B cell (primary cell): Measurements from ENCODE around the gene CALM3. TPM values are rescaled to one million over a fixed set of nuclear protein-coding genes. Genes with fewer than 3 reads are reported as not detected.

Experiments used
- ATAC-seq: fragments of 200-7000 bp; cut with Tn5 transposase; one replicate; pipeline ENCODE4 v1.10.0; 2021; ENCODE audit warnings: low read depth, mild to moderate bottlenecking, moderate number of reproducible peaks, moderate library complexity
- CTCF ChIA-PET: fragments of 350-600 bp; sonication (Branson Sonifier 250); formaldehyde crosslinking; loops from one replicate; lab custom pipeline; 2021; ENCODE audit warnings: antibody characterized with exemption, inconsistent platforms; lab: Charles Lee
- POLR2A ChIA-PET: fragments of 350-600 bp; sonication (Branson Sonifier 250); formaldehyde crosslinking; loops from one replicate; lab custom pipeline; 2021; ENCODE audit warnings: antibody characterized with exemption; lab: Charles Lee
- DNase-seq: peaks from one replicate; pipeline ENCODE4 v3.0.0; 2013
- H2AFZ ChIP-seq: 2 replicates; pipeline ENCODE4 v1.6.1; 2012; ENCODE audit warnings: mild to moderate bottlenecking, low read depth, low read length; ENCODE audit not compliant: insufficient read depth, poor library complexity, severe bottlenecking
- H3K27ac ChIP-seq, 2 donors: 1 replicate in 1 of 2; 2 replicates in 1 of 2; pipeline ENCODE4 v1.5.1; 2012 to 2013; ENCODE audit warnings: low read length in 2 of 2, mild to moderate bottlenecking in 2 of 2, moderate library complexity in 1 of 2
- H3K27me3 ChIP-seq, 4 experiments: fragments of 200-600 bp in 1 of 4; sonication (generic) in 1 of 4; replicated peaks in 1 of 4; 1 replicate in 2 of 4; 2 replicates in 2 of 4; pipeline versions ENCODE4 v1.6.1 to v1.7.0; 2013 to 2016; ENCODE audit warnings: low read length in 3 of 4, mild to moderate bottlenecking in 2 of 4, mixed read lengths in 1 of 4, moderate library complexity in 1 of 4; ENCODE audit not compliant: insufficient read depth in 4 of 4, control insufficient read depth in 3 of 4; ENCODE audit errors: control extremely low read depth in 1 of 4
- H3K36me3 ChIP-seq, 2 experiments: replicated peaks in 1 of 2; 1 replicate in 1 of 2; 2 replicates in 1 of 2; pipeline versions ENCODE4 v1.6.1 to v1.7.1; 2013; ENCODE audit warnings: low read length in 1 of 2; ENCODE audit not compliant: insufficient read depth in 2 of 2, control insufficient read depth in 1 of 2; ENCODE audit errors: control extremely low read depth in 1 of 2, extremely low read depth in 1 of 2
- H3K4me1 ChIP-seq, 2 donors: fragments of 200-600 bp in 1 of 2; sonication (generic) in 1 of 2; 1 replicate in 1 of 2; 2 replicates in 1 of 2; pipeline versions ENCODE4 v1.5.1 to v1.6.1; 2013 to 2017; ENCODE audit warnings: low read length in 2 of 2; ENCODE audit not compliant: control insufficient read depth in 2 of 2, insufficient read depth in 2 of 2
- H3K4me2 ChIP-seq: replicated peaks from 2 replicates; pipeline ENCODE3; 2012; ENCODE audit warnings: mild to moderate bottlenecking, low read depth, low read length; ENCODE audit not compliant: poor library complexity, severe bottlenecking
- H3K4me3 ChIP-seq, 5 experiments: fragments of 200-600 bp in 1 of 5; sonication (generic) in 1 of 5; 1 replicate in 3 of 5; 2 replicates in 2 of 5; pipeline versions ENCODE4 v1.5.1 to v1.7.0; 2011 to 2016; ENCODE audit warnings: low read length in 4 of 5, mild to moderate bottlenecking in 4 of 5, low read depth in 2 of 5, control low read depth in 1 of 5, moderate library complexity in 1 of 5; ENCODE audit not compliant: insufficient read depth in 1 of 5; ENCODE audit errors: control extremely low read depth in 1 of 5, extremely low read depth in 1 of 5
- H3K79me2 ChIP-seq: fragments of 200-600 bp; sonication (generic); one replicate; pipeline ENCODE4 v1.6.0; 2016; ENCODE audit warnings: low read length; ENCODE audit not compliant: control insufficient read depth, insufficient read depth
- H3K9ac ChIP-seq: fragments of 200-600 bp; sonication (generic); 2 replicates; pipeline ENCODE4 v1.6.1; 2017; ENCODE audit warnings: mild to moderate bottlenecking, low read length, moderate library complexity
- H3K9me3 ChIP-seq, 3 donors: one replicate each; pipeline versions ENCODE4 v1.6.1 to v1.7.1; 2013; ENCODE audit warnings: low read length in 2 of 3; ENCODE audit not compliant: control insufficient read depth in 2 of 3, insufficient read depth in 1 of 3; ENCODE audit errors: control extremely low read depth in 1 of 3
- H4K20me1 ChIP-seq: 2 replicates; pipeline ENCODE4 v1.6.0; 2012; ENCODE audit warnings: mild to moderate bottlenecking, low read length; ENCODE audit not compliant: insufficient read depth, control insufficient read depth, poor library complexity, severe bottlenecking
- H3K27ac Mint-ChIP-seq: one replicate; pipeline ENCODE4 v1.8.0; 2021; ENCODE audit warnings: mixed read lengths
- H3K27me3 Mint-ChIP-seq: one replicate; pipeline ENCODE4 v1.8.0; 2021; ENCODE audit warnings: mixed read lengths
- H3K4me1 Mint-ChIP-seq: one replicate; pipeline ENCODE4 v1.8.0; 2021; ENCODE audit warnings: mixed read lengths
- H3K4me3 Mint-ChIP-seq: one replicate; pipeline ENCODE4 v1.8.0; 2021; ENCODE audit warnings: mixed read lengths
- H3K9me3 Mint-ChIP-seq: one replicate; pipeline ENCODE4 v1.8.0; 2022; ENCODE audit warnings: mixed read lengths; ENCODE audit not compliant: insufficient read depth
- CTCF ChIP-seq: fragments of 200-600 bp; IDR thresholded peaks from one replicate; pipeline ENCODE4 v1.8.0; 2022; ENCODE audit warnings: antibody characterized with exemption, mild to moderate bottlenecking
- EZH2 ChIP-seq: IDR thresholded peaks from 2 replicates; pipeline ENCODE4 v1.6.1; 2012; ENCODE audit warnings: borderline replicate concordance, low read depth, mild to moderate bottlenecking, moderate library complexity, low read length; ENCODE audit not compliant: insufficient read depth, poor library complexity, severe bottlenecking
- WGBS: methylation state at CpG from one replicate; pipeline ENCODE4 v1.1.5; 2013; ENCODE audit warnings: missing lambda C conversion rate; ENCODE audit not compliant: insufficient coverage; 5-methylcytosine and 5-hydroxymethylcytosine counted together
- intact Hi-C: fragments of 100-400 bp; cut with micrococcal nuclease; formaldehyde crosslinking; loops from one replicate; pipeline ENCODE4 v1.10.0; 2022
- polyA plus RNA-seq: library from polyadenylated mRNA; depleted of rRNA; stranded (reverse); fragments of >200 nt; gene quantifications from 2 replicates; pipeline ENCODE4 v1.2.3, GENCODE V29; 2012
- total RNA-seq, 2 donors: library from RNA; stranded (reverse); fragments of 120-200 nt in 1 of 2; gene quantifications; 1 replicate in 1 of 2; 2 replicates in 1 of 2; pipeline versions ENCODE4 v1.2.3 to v1.2.4, GENCODE V29; 2013 to 2022

Gene CALM3
- total and polyA plus RNA-seq, 2 donors (not counting 1 experiment from before 2014, with no cell fraction given): 99.0 to 99.3 TPM

GRCh38 chr19:46635920-46636761, 35.0 kb downstream of the CALM3 start, which contains the start of gene GNG8:
GNG8 (minus strand) TSS chr19:46636202; CDS start chr19:46634682, 1,520 bp downstream.
- ATAC-seq (no peak), DNase-seq (peak; percentile 65)
- Histone ChIP-seq H3K27me3 (peaks cover 0 to 22% (median 9%) of the 10 kb centered on the region in 4 experiments), H4K20me1 (no peaks in the 10 kb centered on the region), H3K4me3 (peak within 1 kb of the TSS in 2 of 5 experiments; percentile 1 to 18), H3K9ac (no peak within 1 kb of the TSS), H3K79me2 (no peaks in the 10 kb centered on the region), H3K4me1 (peaks cover 51 to 57% of the 10 kb centered on the region in 2 donors), H3K27ac (peak within 1 kb of the TSS in 1 of 2 donors; percentile 13), H2AFZ (peak within 1 kb of the TSS; percentile 39), H3K36me3 (no peaks in the 10 kb centered on the region), H3K4me2 (peak within 1 kb of the TSS; percentile 89), H3K9me3 (peaks cover 0 to 5% (median 0%) of the 10 kb centered on the region in 3 donors)
- TF ChIP-seq CTCF (no peak), EZH2 (no peak)
- Mint-ChIP-seq H3K9me3 (no peaks in the 10 kb centered on the region), H3K27me3 (peaks cover 12% of the 10 kb centered on the region), H3K4me1 (peaks cover 27% of the 10 kb centered on the region), H3K4me3 (peak within 1 kb of the TSS; percentile 72), H3K27ac (peak within 1 kb of the TSS; percentile 73)
- intact Hi-C loops: no loop called here
- ChIA-PET CTCF (interaction anchor here (1.0 to 5.7 kb wide), 10 partner anchors 18 to 356 kb away, joined by 3 to 47 read pairs (median 5); partner anchors contain the start of genes CALM3 and DACT3), POLR2A (interaction anchor here (0.7 to 1.5 kb wide), 5 partner anchors 14 to 23 kb away, joined by 3 to 15 read pairs (median 3); no protein-coding TSS in a partner anchor)
- WGBS: 29% methylated on average over 22 of the region's 34 CpGs
